ENCODE data around the gene PLD2.
"Not testable (repeated sequence)": the region's sequence is repeated elsewhere in the genome, so short reads cannot be mapped to it uniquely, and the experiment has no call there.

The PLD2 gene

DNA sequence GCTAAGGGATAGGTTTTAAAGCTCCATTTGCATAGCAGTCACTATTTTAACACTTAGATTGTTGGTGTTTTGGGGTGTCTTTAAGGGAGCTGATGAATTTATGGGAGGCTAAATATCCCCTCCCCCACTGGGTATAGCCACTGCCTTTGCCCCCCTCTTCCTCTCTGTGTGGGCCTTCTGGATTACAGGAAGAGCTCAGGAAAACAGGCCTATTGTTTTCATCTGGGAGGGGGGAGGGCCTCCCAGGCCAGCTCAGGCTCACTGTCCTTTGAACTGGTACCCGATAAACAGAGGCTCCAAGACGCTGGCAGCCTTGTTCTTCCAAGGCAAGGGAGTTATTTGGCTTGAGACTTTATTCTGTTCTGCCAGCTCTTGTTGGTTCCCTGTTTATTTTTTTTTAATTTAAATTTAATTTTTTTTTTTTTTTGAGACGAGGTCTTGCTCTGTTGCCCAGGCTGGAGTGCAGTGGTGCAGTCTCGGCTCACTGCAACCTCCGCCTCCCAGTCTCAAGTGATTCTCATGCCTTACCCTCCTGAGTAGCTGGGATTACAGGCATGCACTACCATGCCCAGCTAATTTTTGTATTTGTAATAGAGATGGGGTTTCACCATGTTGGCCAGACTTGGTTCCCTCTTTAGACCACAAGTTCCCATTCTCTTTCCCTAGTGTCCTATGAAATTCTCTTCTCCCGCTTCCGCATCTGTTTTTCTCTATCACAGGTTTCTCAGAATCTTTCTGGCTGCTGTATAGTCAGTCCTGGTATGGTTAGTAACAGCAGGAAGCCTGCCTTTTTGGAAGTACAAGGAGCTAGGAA, 51.3 kb downstream of the PLD2 start:
- DNase-seq (ENCODE audit: low read depth), result no peak

DNA sequence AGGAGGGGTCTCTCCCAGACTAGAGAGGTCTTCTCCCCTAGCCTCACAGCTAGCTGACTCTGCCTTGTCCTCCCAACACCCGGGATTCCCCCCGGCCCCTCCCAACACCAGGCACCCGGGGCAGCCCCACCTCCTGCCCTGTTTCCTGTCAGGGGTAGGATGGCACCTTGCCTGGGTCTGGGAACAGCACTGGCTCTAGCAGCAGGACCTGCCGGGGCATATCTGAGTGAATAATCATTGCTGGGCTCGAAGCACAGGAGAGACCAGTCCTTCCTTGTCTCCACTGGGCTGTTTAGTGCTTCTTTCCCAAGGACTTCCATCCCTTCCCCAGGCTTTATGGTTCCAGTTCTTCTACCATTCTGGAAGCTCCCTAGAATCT, 51.9 kb downstream of the PLD2 start:
- DNase-seq (ENCODE audit: low read depth), result no peak

DNA sequence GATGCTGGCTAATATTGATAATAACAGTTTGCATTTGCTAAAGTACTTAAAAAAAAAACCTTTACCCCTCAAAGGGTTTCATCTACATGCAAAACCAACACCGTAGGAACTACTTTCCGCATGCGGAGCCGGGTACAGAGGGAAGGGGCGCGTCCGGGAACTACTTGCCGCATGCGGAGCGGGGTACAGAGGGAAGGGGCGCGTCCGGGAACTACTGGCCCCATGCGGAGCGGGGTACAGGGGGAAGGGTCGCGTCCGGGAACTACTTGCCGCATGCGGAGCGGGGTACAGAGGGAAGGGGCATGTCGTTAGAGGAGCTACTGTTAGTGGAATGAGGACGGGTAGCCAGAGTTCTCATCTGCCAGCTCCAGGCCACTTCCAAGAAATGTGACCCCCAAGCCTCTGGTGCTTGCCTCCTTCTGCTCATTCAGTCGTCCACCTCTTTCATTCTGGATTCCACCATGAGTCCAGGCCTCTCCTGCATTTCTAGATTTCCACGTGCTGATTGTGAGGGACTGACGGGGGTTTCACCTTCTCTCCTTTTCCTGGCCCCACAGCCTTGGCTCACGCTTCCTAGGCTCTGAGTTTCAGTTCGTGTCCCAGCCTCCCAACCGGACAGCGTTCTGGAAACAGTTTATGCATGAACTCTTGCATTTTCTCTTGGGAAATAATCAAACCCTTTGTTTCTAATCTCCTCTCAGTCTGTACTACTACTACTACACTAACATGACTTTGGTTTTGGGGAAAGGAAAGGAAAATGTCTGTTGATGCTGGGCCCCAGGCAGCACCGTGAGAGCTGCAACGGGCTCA, 53.1 kb downstream of the PLD2 start:
- no peak for DNase-seq (ENCODE audit: low read depth)

DNA sequence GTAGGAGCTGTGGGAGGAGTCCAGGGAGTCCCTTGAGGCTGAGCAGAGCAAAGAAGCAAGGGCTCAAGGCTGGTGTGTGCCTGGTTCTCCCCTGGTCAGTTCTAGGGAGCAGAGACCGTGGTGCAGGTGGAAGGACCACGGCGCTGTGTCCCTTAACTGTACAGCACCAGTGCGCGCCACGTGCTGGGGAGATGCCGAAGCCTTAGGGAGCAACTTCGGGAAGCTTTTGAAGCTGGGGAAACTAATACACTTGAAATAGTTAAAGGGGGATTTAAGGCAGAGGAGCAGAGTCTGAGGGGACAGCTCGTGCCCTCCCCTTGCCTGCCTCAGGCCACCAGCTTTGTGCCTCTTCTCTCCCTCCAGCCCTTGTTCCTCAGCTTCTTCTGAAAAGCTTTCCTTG, 53.7 kb downstream of the PLD2 start:
- DNase-seq (ENCODE audit: low read depth), result no peak

DNA sequence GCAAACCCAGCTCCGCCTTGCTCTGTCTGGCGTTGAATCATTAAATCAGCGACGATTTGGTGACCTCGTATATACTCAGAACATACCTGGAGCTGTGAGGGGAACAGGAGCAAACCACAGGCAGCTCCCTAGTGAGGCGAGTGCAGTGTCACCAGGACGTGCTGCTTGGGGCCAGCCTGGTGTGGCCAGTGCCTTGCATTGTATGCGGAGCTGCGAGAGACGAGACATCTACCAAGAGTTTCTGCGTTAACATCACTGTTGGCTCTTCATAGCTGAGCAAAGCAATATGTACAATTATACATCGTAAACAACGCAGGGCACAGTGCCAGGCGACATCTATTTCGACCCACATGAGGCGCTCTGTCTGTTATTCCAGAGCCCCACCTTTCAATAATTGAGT, 54.1 kb downstream of the PLD2 start:
- DNase-seq (ENCODE audit: low read depth), result no peak

DNA sequence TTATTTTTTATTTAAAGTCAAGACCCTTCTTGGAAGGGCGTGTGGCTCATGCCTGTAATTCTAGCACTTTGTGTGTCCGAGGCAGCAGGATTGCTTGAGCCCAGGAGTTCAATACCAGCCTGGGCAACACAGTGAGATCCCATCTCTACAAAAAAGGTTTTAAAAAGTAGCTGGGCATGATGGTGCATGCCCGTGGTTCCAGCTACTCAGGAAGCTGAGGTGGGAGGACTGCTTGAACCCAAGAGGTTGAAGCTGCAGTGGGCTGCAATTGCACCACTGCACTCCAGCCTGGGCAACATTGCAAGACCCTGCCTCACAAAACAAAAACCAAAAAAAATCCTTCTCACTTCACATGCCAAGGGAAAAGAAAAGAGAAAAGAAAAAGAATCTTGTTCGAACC, 55.8 kb downstream of the PLD2 start:
- no peak for DNase-seq (ENCODE audit: low read depth)

DNA sequence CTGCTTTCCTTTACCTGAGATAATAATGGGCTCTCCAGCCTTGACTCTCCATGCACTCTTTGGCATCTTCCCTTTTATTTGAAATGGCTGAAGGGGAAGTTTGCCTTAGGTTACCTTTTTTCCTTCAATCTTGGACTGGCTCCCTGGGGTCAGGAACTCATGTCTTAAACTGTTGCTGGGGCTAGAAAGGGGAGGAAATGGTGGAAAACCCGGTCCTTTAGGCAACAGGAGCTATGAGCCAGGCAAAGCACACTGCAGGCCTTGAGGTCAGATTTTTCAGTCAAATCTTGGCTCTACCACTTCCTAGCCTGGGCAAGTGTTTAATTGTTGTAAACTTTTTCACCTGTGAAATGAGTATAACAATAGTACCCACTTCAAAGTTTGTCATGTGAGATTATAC, 56.4 kb downstream of the PLD2 start:
- DNase-seq (ENCODE audit: low read depth), result no peak

DNA sequence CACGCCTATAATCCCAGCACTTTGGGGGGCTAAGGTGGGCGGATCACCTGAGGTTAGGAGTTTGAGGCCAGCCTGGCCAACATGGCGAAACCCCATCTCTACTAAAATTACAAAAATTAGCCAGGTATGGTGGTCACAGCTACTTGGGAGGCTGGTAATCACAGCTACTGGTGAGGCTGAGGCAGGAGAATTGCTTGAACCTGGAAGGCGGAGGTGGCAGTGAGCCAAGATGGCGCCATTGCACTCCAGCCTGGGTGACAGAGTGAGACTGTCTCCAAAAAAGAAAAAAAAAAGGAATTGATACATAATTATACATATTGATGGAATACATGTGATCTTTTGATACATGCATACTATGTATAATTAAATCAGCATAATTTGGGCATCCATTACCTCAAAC, 60.6 kb downstream of the PLD2 start:
- DNase-seq (ENCODE audit: low read depth), result not testable (repeated sequence)

DNA sequence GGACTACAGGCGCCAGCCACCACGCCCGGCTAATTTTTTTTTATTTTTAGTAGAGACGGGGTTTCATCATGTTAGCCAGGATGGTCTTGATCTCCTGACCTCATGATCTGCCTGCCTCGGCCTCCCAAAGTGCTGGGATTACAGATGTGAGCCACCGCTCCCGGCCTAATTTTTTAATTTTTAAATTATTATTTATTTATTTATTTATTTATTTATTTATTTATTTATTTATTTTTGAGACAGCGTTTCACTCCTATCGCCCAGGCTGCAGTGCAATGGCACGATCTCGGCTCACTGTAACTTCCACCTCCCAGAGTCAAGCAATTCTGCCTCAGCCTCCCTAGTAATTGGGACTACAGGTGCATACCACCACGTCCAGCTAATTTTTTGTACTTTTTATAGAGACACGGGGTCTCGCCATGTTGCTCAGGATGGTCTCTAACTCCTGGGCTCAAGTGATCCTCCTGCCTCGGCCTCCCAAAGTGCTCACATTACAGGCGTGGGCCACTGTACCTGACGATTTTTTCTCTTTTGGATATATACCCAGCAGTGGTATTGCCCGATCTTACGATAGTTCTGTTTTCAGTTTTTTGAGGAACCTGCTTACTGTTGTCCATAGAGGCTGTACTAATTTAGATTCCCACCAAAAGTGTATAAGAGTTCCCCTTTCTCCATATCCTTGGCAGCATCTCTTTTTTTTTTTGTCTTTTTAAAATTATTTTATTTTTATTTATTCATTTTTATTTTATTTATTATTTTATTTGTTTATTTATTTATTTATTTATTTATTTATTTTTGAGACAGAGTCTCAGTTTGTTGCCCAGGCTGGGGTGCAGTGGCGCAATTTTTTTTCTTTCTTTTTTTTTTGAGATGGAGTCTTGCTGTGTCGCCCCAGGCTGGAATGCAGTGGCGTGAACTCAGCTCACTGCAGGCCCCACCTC, 62.4 kb downstream of the PLD2 start:
- DNase-seq (ENCODE audit: low read depth), result not testable (repeated sequence)

DNA sequence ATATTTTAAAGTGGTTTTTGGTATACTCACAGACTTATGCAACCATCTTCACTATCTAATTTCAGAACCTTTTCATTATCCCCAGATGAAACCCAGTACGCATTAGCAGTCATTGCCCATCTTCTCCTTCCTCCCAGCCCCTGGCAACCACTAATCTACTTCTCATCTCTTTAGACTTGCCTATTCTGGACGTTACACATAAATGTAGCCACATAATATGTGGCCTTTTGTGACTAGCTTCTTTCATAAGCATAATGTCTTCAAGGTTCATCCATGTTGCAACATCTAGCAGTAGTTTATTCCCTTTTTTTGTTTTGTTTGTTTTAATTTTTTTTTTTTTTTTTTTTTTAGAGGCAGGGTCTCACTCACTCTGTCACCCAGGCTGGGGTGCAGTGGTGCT, 63.9 kb downstream of the PLD2 start:
- DNase-seq (ENCODE audit: low read depth), result no peak

DNA sequence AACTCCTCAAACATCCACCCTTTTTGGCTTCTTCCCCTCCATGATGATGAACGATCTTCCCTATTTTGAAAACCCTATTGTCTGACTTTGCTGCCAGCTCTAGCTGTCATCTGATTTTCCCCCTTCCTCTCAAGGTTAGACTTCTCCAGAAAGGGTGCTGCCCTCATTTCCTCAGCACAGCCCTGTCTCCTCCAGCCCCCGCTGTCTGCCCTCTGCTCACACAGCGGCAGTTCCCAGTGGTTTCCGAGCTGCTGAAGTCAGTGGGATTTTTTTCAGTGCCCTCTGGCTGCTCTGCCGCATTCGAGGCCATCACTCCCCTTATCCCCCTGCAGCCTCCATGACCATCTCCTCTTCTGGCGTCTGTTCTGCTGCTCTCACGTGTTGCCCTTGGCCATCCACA, 65.8 kb downstream of the PLD2 start:
- DNase-seq (ENCODE audit: low read depth), result no peak

Measured in activated gamma-delta T cell treated with anti-CD3 and anti-CD28 coated beads, Interleukin-2, amount 50 U/mL, for 16 hours (primary cell).